ENCODE measurements around the gene MYOC. TPM values are rescaled to one million over a fixed set of nuclear protein-coding genes. Genes with fewer than 3 reads are reported as not detected.
"Not testable (repeated sequence)": the region's sequence is repeated elsewhere in the genome, so short reads cannot be mapped to it uniquely, and the experiment has no call there.

MYOC gene
- polyA plus RNA-seq, 1 of the 3 experiments (the other 2 are of a cell fraction) = not detected

GRCh38 chr1:171663036-171663853 is 10.8 kb upstream of the MYOC start:
- Histone ChIP-seq H3K4me2 (no peak overlapping the region), H3K4me3 (ENCODE audit: low read depth in 2 of 2, low read length in 1 of 2) (no peak overlapping the region), H3F3A (replicated peaks; ENCODE audit: insufficient read depth) (no peaks in the 10 kb centered on the region), H3K36me3 (replicated peaks in 1 of 2; ENCODE audit: control insufficient read depth in 1 of 2, insufficient read depth in 2 of 2, low read length in 1 of 2) (no peaks in the 10 kb centered on the region), H3K27me3 (ENCODE audit: insufficient read depth) (peaks cover 17% of the 10 kb centered on the region; the same call in 1 of the 2 replicates), H4K20me1 (ENCODE audit: insufficient read depth) (no peaks in the 10 kb centered on the region), H3K79me2 (ENCODE audit: insufficient read depth) (no peaks in the 10 kb centered on the region), H2AFZ (ENCODE audit: low read depth) (no peak overlapping the region), H3K27ac (ENCODE audit: low read depth in 2 of 2, low read length in 1 of 2) (no peak overlapping the region), H3K4me1 (ENCODE audit: control insufficient read depth in 1 of 2, insufficient read depth in 2 of 2, low read depth in 1 of 2, low read length in 1 of 2) (no peaks in the 10 kb centered on the region), H3K9me3 (no peaks in the 10 kb centered on the region), H3K9me2 (no peaks in the 10 kb centered on the region), H3K9ac (no peak overlapping the region)
- ChIA-PET POLR2A (no interaction called here), CTCF (interaction anchor here (0.8 to 1.1 kb wide), 3 partner anchors 18 to 103 kb away, joined by 3 read pairs; no protein-coding TSS in a partner anchor)
- TF ChIP-seq YY1 (IDR thresholded peaks at IDR 0.05; ENCODE audit: low read depth) = no peak
- 53% methylated on average over 7 of the region's 7 CpGs for WGBS (ENCODE audit: low lambda C conversion rate)
- DNase-seq = no peak

- TF ChIP-seq YY1 (IDR thresholded peaks at IDR 0.05; ENCODE audit: low read depth) (no peak), PBX3 (IDR thresholded peaks at IDR 0.05) (no peak), EZH2phosphoT487 (IDR thresholded peaks at IDR 0.05; ENCODE audit: borderline replicate concordance, low read depth) (no peak), TEAD4 (IDR thresholded peaks at IDR 0.05; ENCODE audit: borderline replicate concordance, insufficient read depth) (no peak), RFX5 (IDR thresholded peaks at IDR 0.05; ENCODE audit: low read length) (no peak), FOSL2 (IDR thresholded peaks at IDR 0.05; ENCODE audit: borderline replicate concordance, low read depth) (no peak), GABPA (IDR thresholded peaks at IDR 0.05; ENCODE audit: low read depth) (no peak), CTCF (IDR thresholded peaks at IDR 0.05) (no peak), TAF1 (IDR thresholded peaks at IDR 0.05; ENCODE audit: borderline replicate concordance, low read depth, low read length) (no peak), MEF2A (IDR thresholded peaks at IDR 0.05; ENCODE audit: borderline replicate concordance, low read depth) (no peak)
- WGBS (ENCODE audit: low lambda C conversion rate) = 82% methylated on average over 5 of the region's 5 CpGs
- no peaks in the 10 kb centered on the region for H4K20me1 ChIP-seq (ENCODE audit: insufficient read depth)
- H3K79me2 ChIP-seq (ENCODE audit: insufficient read depth) = no peaks in the 10 kb centered on the region
- H3K9me2 ChIP-seq = no peaks in the 10 kb centered on the region
- H3K4me3 ChIP-seq (ENCODE audit: low read depth in 2 of 2, low read length in 1 of 2) = no peak overlapping the region
- POLR2A ChIA-PET = no interaction called here
- no peak for DNase-seq
- no peak overlapping the region for H2AFZ ChIP-seq (ENCODE audit: low read depth)
- H3K9me3 ChIP-seq = no peaks in the 10 kb centered on the region
- H3K9ac ChIP-seq = no peak overlapping the region
- H3K36me3 ChIP-seq (replicated peaks in 1 of 2; ENCODE audit: control insufficient read depth in 1 of 2, insufficient read depth in 2 of 2, low read length in 1 of 2) = no peaks in the 10 kb centered on the region
- H3K4me2 ChIP-seq = no peak overlapping the region
- no peaks in the 10 kb centered on the region for H3K4me1 ChIP-seq (ENCODE audit: control insufficient read depth in 1 of 2, insufficient read depth in 2 of 2, low read depth in 1 of 2, low read length in 1 of 2)
- CTCF ChIA-PET = interaction anchor here (1.7 kb wide), 1 partner anchor 55 kb away, joined by 7 read pairs; no protein-coding TSS in a partner anchor
- peaks cover 16% of the 10 kb centered on the region; the same call in 1 of the 2 replicates for H3K27me3 ChIP-seq (ENCODE audit: insufficient read depth)
- no peak overlapping the region for H3K27ac ChIP-seq (ENCODE audit: low read depth in 2 of 2, low read length in 1 of 2)
- no peaks in the 10 kb centered on the region for H3F3A ChIP-seq (replicated peaks; ENCODE audit: insufficient read depth)
These were observed 8.7 kb upstream of the MYOC start for GRCh38 chr1:171661076-171661650.

GRCh38 chr1:171656206-171656605 is 3.7 kb upstream of the MYOC start:
- H2AFZ ChIP-seq (ENCODE audit: low read depth); H3K79me2 ChIP-seq (ENCODE audit: insufficient read depth); H3K4me3 ChIP-seq (ENCODE audit: low read depth in 2 of 2, low read length in 1 of 2); H3K36me3 ChIP-seq (replicated peaks in 1 of 2; ENCODE audit: control insufficient read depth in 1 of 2, insufficient read depth in 2 of 2, low read length in 1 of 2); H3K9me3 ChIP-seq; H3K4me2 ChIP-seq; DNase-seq; H3K9ac ChIP-seq; H3K4me1 ChIP-seq (ENCODE audit: control insufficient read depth in 1 of 2, insufficient read depth in 2 of 2, low read depth in 1 of 2, low read length in 1 of 2); H3K9me2 ChIP-seq; POLR2A ChIA-PET; H4K20me1 ChIP-seq (ENCODE audit: insufficient read depth); H3K27me3 ChIP-seq (ENCODE audit: insufficient read depth); H3K27ac ChIP-seq (ENCODE audit: low read depth in 2 of 2, low read length in 1 of 2); H3F3A ChIP-seq (replicated peaks; ENCODE audit: insufficient read depth): not testable (repeated sequence)
- 90% methylated on average over 9 of the region's 9 CpGs for WGBS (ENCODE audit: low lambda C conversion rate)
- CTCF ChIA-PET = interaction anchor here (0.6 to 2.9 kb wide), 4 partner anchors 11 to 1978 kb away, joined by 3 to 19 read pairs (median 7); no protein-coding TSS in a partner anchor
